GM23248 (cell line): ENCODE data around the gene XPNPEP1.

Experiments
- EZH2 ChIP-seq: fragments of 200-600 bp; sonication (generic); IDR thresholded peaks from 2 replicates; pipeline ENCODE4 v1.6.1; 2018; ENCODE audit warnings: antibody characterized with exemption, mild to moderate bottlenecking; ENCODE audit not compliant: insufficient read depth, poor library complexity, severe bottlenecking
- EZH2phosphoT487 ChIP-seq: fragments of 200-600 bp; sonication (generic); IDR thresholded peaks from 2 replicates; pipeline ENCODE4 v1.6.1; 2018; ENCODE audit warnings: antibody characterized with exemption, moderate library complexity, mild to moderate bottlenecking, low read depth; ENCODE audit not compliant: insufficient read depth

DNA sequence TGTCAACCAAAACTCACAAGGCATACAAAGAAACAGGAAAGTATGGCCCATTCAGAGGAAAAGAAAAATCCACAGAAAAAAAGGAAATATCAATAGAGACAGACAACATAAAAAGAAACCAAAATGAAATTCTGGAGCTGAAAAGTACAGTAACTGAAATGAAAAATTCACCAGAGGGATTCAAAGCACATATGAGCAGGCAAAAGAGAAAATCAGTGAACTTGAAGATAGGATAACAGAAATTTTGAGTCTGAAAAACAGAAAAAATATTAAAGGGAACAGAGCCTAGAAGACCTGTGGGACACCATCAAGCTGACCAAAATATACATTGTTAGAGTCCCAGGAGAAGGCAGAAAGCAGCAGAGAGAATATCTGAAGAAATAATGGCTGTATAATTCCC, 60.6 kb downstream of the XPNPEP1 start:
- no peak for TF ChIP-seq EZH2phosphoT487
- TF ChIP-seq EZH2, result no peak
